Neural progenitor cell (in vitro differentiated cells): ENCODE results near the gene AK5. TPM values are rescaled to one million over a fixed set of nuclear protein-coding genes. Genes with fewer than 3 reads are reported as not detected.

Experiments
- DNase-seq: peaks from one replicate; pipeline ENCODE4 v3.0.0-alpha.2; 2016; ENCODE audit warnings: low spot score
- H2AFZ ChIP-seq: fragments of 200-600 bp; sonication (generic); replicated peaks from 2 replicates; pipeline ENCODE4 v1.6.1; 2016; ENCODE audit warnings: antibody characterized with exemption
- H3F3A ChIP-seq: fragments of 200-600 bp; sonication (generic); 2 replicates; pipeline ENCODE4 v1.6.1; 2016; ENCODE audit warnings: antibody characterized with exemption, low read depth
- H3K27ac ChIP-seq: fragments of 200-600 bp; sonication (generic); 2 replicates; pipeline ENCODE4 v1.5.1; 2016; ENCODE audit warnings: mild to moderate bottlenecking
- H3K27me3 ChIP-seq: fragments of 200-600 bp; sonication (generic); 2 replicates; pipeline ENCODE4 v1.6.1; 2016; ENCODE audit warnings: mild to moderate bottlenecking, moderate library complexity
- H3K36me3 ChIP-seq: fragments of 200-600 bp; sonication (generic); 2 replicates; pipeline ENCODE4 v1.5.1; 2016
- H3K4me1 ChIP-seq: fragments of 200-600 bp; sonication (generic); 2 replicates; pipeline ENCODE4 v1.6.1; 2016; ENCODE audit warnings: mixed run types
- H3K4me2 ChIP-seq: fragments of 200-600 bp; sonication (generic); 2 replicates; pipeline ENCODE4 v1.6.1; 2016
- H3K4me3 ChIP-seq: fragments of 200-600 bp; sonication (generic); 2 replicates; pipeline ENCODE4 v1.5.1; 2016
- H3K79me2 ChIP-seq: fragments of 200-600 bp; sonication (generic); 2 replicates; pipeline ENCODE4 v1.6.1; 2016; ENCODE audit warnings: low read depth
- H3K9ac ChIP-seq: fragments of 200-600 bp; sonication (generic); 2 replicates; pipeline ENCODE4 v1.6.1; 2016
- H3K9me3 ChIP-seq: fragments of 200-600 bp; sonication (generic); 2 replicates; pipeline ENCODE4 v1.5.1; 2016; ENCODE audit warnings: low read depth
- H4K20me1 ChIP-seq: fragments of 200-600 bp; sonication (generic); 2 replicates; pipeline ENCODE4 v1.6.1; 2016; ENCODE audit warnings: low read depth
- H3K27ac Mint-ChIP-seq: 3 replicates; pipeline ENCODE4 v1.8.0; 2021; ENCODE audit warnings: mixed read lengths
- H3K27me3 Mint-ChIP-seq: 2 replicates; pipeline ENCODE4 v1.8.0; 2022; ENCODE audit warnings: low read depth, mild to moderate bottlenecking, inconsistent platforms, moderate library complexity, mixed read lengths; ENCODE audit not compliant: insufficient read depth
- H3K36me3 Mint-ChIP-seq: 3 replicates; pipeline ENCODE4 v1.8.0; 2021; ENCODE audit warnings: mixed read lengths
- H3K4me1 Mint-ChIP-seq: 3 replicates; pipeline ENCODE4 v1.8.0; 2021; ENCODE audit warnings: mixed read lengths
- H3K4me3 Mint-ChIP-seq: 3 replicates; pipeline ENCODE4 v1.8.0; 2021; ENCODE audit warnings: mild to moderate bottlenecking, moderate library complexity, mixed read lengths
- H3K9me3 Mint-ChIP-seq: 3 replicates; pipeline ENCODE4 v1.8.0; 2020; ENCODE audit warnings: mixed read lengths
- CTCF ChIP-seq: fragments of 200-600 bp; sonication (generic); IDR thresholded peaks from 2 replicates; pipeline ENCODE4 v1.5.1; 2017; ENCODE audit warnings: antibody characterized with exemption, mild to moderate bottlenecking
- EZH2 ChIP-seq: fragments of 200-600 bp; sonication (generic); IDR thresholded peaks from 2 replicates; pipeline ENCODE4 v1.6.1; 2017; ENCODE audit warnings: antibody characterized with exemption, mild to moderate bottlenecking, moderate library complexity
- EZH2phosphoT487 ChIP-seq: fragments of 200-600 bp; sonication (generic); IDR thresholded peaks from 2 replicates; pipeline ENCODE4 v1.6.1; 2017; ENCODE audit warnings: antibody characterized with exemption
- total RNA-seq: library from RNA; depleted of rRNA; stranded (reverse); fragments of >200 nt; gene quantifications from 2 replicates; pipeline ENCODE4 v1.2.3, GENCODE V29; 2015; ENCODE audit warnings: low replicate concordance

AK5 gene
- total RNA-seq, 1 donor from 2014 or later = 1.8 TPM

DNA sequence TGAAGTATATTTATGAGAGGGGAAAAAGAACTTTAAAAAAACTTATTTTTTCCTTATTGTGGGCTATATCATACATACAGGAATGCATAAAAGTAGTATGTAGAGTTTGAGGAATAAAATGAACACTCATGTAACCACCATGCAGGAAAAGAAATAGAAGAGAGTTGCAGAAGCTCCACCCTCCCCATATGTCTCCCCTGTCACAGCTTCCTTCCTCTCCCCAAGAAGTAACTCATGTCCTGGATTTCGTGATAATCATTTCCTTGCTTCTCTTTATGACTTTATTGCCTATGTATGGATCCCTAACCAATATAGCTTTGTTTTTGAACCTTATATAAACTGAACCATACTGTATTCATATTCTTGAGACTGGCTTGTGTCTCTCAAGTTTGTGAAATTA lies 274.2 kb downstream of the AK5 start:
- no peaks in the 10 kb centered on the region for H3K36me3 ChIP-seq
- Mint-ChIP-seq H3K27ac (no peak overlapping the region), H3K4me1 (no peaks in the 10 kb centered on the region), H3K4me3 (no peak overlapping the region), H3K9me3 (peaks cover 2% of the 10 kb centered on the region), H3K36me3 (peaks cover 3% of the 10 kb centered on the region), H3K27me3 (no peaks in the 10 kb centered on the region)
- TF ChIP-seq EZH2phosphoT487 = no peak
- no peak for TF ChIP-seq EZH2
- no peak for TF ChIP-seq CTCF
- no peaks in the 10 kb centered on the region for H3K27me3 ChIP-seq
- H3K79me2 ChIP-seq = no peaks in the 10 kb centered on the region
- DNase-seq = no peak
- no peak overlapping the region for H3K9ac ChIP-seq
- no peak overlapping the region for H3K27ac ChIP-seq
- H3K4me1 ChIP-seq = no peaks in the 10 kb centered on the region
- H3F3A ChIP-seq = no peaks in the 10 kb centered on the region
- H4K20me1 ChIP-seq = no peaks in the 10 kb centered on the region
- no peaks in the 10 kb centered on the region for H3K9me3 ChIP-seq
- no peak overlapping the region for H2AFZ ChIP-seq
- no peak overlapping the region for H3K4me3 ChIP-seq
- H3K4me2 ChIP-seq = no peak overlapping the region

GRCh38 chr1:77557053-77557452 lies 275.2 kb downstream of the AK5 start:
- Mint-ChIP-seq H3K36me3 (peaks cover 3% of the 10 kb centered on the region), H3K9me3 (peaks cover 2% of the 10 kb centered on the region), H3K27ac (no peak overlapping the region), H3K27me3 (peaks cover 2% of the 10 kb centered on the region), H3K4me1 (no peaks in the 10 kb centered on the region), H3K4me3 (no peak overlapping the region)
- no peak for DNase-seq
- no peak overlapping the region for H3K4me3 ChIP-seq
- H3K4me1 ChIP-seq = no peaks in the 10 kb centered on the region
- no peak overlapping the region for H2AFZ ChIP-seq
- H3K27ac ChIP-seq = no peak overlapping the region
- no peaks in the 10 kb centered on the region for H4K20me1 ChIP-seq
- H3K36me3 ChIP-seq = no peaks in the 10 kb centered on the region
- no peak overlapping the region for H3K4me2 ChIP-seq
- H3K79me2 ChIP-seq = no peaks in the 10 kb centered on the region
- no peaks in the 10 kb centered on the region for H3K27me3 ChIP-seq
- TF ChIP-seq EZH2 = no peak
- TF ChIP-seq CTCF = no peak
- no peak for TF ChIP-seq EZH2phosphoT487
- no peaks in the 10 kb centered on the region for H3F3A ChIP-seq
- no peak overlapping the region for H3K9ac ChIP-seq
- no peaks in the 10 kb centered on the region for H3K9me3 ChIP-seq

DNA sequence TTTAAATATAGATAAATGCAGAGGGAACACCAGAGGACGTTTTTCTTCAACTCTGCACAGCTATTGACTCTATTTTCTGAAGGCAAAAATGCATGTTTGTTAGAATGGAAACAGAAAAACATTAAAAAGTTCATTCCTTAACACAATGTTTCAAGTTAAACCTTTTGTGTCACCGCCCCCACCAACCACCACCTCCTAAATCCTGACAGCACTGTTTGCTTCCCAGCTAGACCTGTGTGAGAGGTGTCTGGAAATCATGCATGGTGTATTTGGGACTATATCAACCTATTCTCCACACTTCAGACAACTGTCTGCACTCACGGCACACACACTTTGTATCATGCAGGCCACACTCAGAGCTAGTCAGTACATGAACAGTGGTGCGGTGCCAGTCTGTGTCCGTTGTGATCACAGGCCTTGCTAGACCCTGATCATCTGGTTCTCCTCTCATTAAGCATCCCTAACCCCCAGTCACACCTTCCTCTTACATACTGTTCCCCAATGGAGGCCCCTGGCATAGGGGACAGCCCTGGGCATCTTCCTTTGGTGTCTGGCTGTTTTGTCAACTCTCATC lies 276.9 kb downstream of the AK5 start:
- H3K27ac Mint-ChIP-seq = no peak overlapping the region
- no peak overlapping the region for H3K4me3 Mint-ChIP-seq
- Histone ChIP-seq H3F3A (no peaks in the 10 kb centered on the region), H3K36me3 (no peaks in the 10 kb centered on the region), H3K79me2 (no peaks in the 10 kb centered on the region), H2AFZ (no peak overlapping the region), H3K4me1 (no peaks in the 10 kb centered on the region), H3K9ac (no peak overlapping the region), H3K27ac (no peak overlapping the region), H3K4me2 (no peak overlapping the region), H3K27me3 (no peaks in the 10 kb centered on the region), H3K9me3 (no peaks in the 10 kb centered on the region), H3K4me3 (no peak overlapping the region), H4K20me1 (no peaks in the 10 kb centered on the region)
- TF ChIP-seq CTCF = no peak
- no peak for TF ChIP-seq EZH2
- no peak for TF ChIP-seq EZH2phosphoT487
- H3K27me3 Mint-ChIP-seq = peaks cover 2% of the 10 kb centered on the region
- DNase-seq = no peak
- H3K4me1 Mint-ChIP-seq = no peaks in the 10 kb centered on the region
- peaks cover 2% of the 10 kb centered on the region for H3K9me3 Mint-ChIP-seq
- H3K36me3 Mint-ChIP-seq = peaks cover 3% of the 10 kb centered on the region
